ENCODE results near the gene MPIG6B. TPM values are rescaled to one million over a fixed set of nuclear protein-coding genes. Genes with fewer than 3 reads are reported as not detected.
A peak's percentile ranks its signal among the peaks of the same experiment; 100 is the strongest.

Gene MPIG6B
- total RNA-seq, 1 donor from 2014 or later, result not detected

- Mint-ChIP-seq H3K9me3 (no peaks in the 10 kb centered on the region), H3K27ac (peak overlapping the region; percentile 45), H3K27me3 (ENCODE audit: insufficient read depth) (no peaks in the 10 kb centered on the region), H3K4me1 (ENCODE audit: low read depth) (peaks cover 59% of the 10 kb centered on the region), H3K4me3 (peak overlapping the region; percentile 95), H3K36me3 (ENCODE audit: low read depth) (peaks cover 33% of the 10 kb centered on the region)
- peak; percentile 57 for DNase-seq (ENCODE audit: low spot score)
- intact Hi-C loops (cut with micrococcal nuclease), result loop anchor here (1.0 to 2.0 kb wide), 6 partner anchors 8 to 167 kb away; partner anchors contain the start of genes ABHD16A and EHMT2
These were observed 6.9 kb downstream of the MPIG6B start for GRCh38 chr6:31729979-31730630.

DNA sequence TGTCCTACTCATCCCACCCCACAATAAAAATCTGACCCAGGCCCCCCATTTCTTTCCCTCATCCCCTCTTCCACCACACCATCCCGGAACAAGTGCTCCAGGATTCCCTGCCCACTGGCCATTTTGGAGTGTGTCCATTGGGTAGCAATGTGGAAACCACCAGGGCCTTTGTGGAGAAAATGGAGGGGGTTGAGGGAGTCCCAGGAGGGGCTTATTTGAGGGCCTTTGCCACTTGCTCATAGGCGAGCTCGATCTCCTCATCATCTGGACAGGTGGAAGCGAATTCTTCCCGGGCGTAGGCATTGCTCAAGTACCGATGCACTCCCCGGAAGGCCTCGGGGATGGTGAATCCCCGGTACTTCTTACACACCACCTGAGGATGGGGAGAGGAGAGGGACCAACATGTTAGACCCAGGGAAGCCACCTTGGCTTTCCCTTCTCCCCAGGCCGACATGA lies 7.5 kb downstream of the MPIG6B start:
- peak overlapping the region; percentile 95 for H3K4me3 Mint-ChIP-seq
- intact Hi-C loops (cut with micrococcal nuclease), result no loop called here
- DNase-seq (ENCODE audit: low spot score), result no peak
- H3K27ac Mint-ChIP-seq, result peak overlapping the region; percentile 45
- no peaks in the 10 kb centered on the region for H3K27me3 Mint-ChIP-seq (ENCODE audit: insufficient read depth)
- H3K4me1 Mint-ChIP-seq (ENCODE audit: low read depth), result peaks cover 56% of the 10 kb centered on the region
- no peaks in the 10 kb centered on the region for H3K9me3 Mint-ChIP-seq
- H3K36me3 Mint-ChIP-seq (ENCODE audit: low read depth), result peaks cover 37% of the 10 kb centered on the region

GRCh38 chr6:31732029-31732428 lies 8.9 kb downstream of the MPIG6B start:
- no peak overlapping the region for H3K4me3 Mint-ChIP-seq

DNA sequence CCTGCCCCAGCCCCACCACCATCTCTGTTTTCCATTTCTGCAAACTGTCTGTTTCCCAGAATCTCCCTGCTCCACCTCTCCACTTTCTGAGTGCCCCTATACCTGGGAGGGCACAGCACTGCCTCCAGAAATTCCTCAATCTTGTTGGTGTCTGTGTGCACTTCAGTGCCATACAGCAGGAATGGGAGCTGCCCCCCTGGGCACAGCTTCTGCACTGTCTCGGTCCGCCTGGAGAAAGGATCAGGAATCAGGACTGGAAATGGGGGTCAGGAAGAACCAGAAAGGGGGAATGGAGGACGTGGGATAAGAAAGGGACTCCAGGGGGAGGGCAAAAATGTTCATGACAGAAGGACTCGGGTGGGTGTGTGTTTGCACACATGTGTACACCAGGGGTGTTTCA lies 10.6 kb downstream of the MPIG6B start:
- Mint-ChIP-seq H3K4me1 (ENCODE audit: low read depth) (peaks cover 57% of the 10 kb centered on the region), H3K36me3 (ENCODE audit: low read depth) (peaks cover 40% of the 10 kb centered on the region), H3K27me3 (ENCODE audit: insufficient read depth) (peaks cover 3% of the 10 kb centered on the region), H3K4me3 (peak overlapping the region; percentile 98), H3K27ac (peak overlapping the region; percentile 73), H3K9me3 (no peaks in the 10 kb centered on the region)
- intact Hi-C loops (cut with micrococcal nuclease), result no loop called here
- no peak for DNase-seq (ENCODE audit: low spot score)

More at GRCh38 chr6:31732029-31732428, 8.9 kb downstream of the MPIG6B start:
- Mint-ChIP-seq H3K4me1 (ENCODE audit: low read depth) (peaks cover 49% of the 10 kb centered on the region), H3K27ac (no peak overlapping the region), H3K36me3 (ENCODE audit: low read depth) (peaks cover 40% of the 10 kb centered on the region), H3K9me3 (no peaks in the 10 kb centered on the region), H3K27me3 (ENCODE audit: insufficient read depth) (peaks cover 3% of the 10 kb centered on the region)
- intact Hi-C loops (cut with micrococcal nuclease), result no loop called here
- DNase-seq (ENCODE audit: low spot score), result no peak

- Mint-ChIP-seq H3K27me3 (ENCODE audit: insufficient read depth) (peaks cover 3% of the 10 kb centered on the region), H3K4me3 (peak overlapping the region; percentile 98), H3K9me3 (no peaks in the 10 kb centered on the region), H3K4me1 (ENCODE audit: low read depth) (peaks cover 59% of the 10 kb centered on the region), H3K36me3 (ENCODE audit: low read depth) (peaks cover 40% of the 10 kb centered on the region), H3K27ac (peak overlapping the region; percentile 99)
- intact Hi-C loops (cut with micrococcal nuclease), result no loop called here
- DNase-seq (ENCODE audit: low spot score), result no peak
These were observed 11.2 kb downstream of the MPIG6B start for GRCh38 chr6:31734247-31734820.

GRCh38 chr6:31734821-31735406 lies 11.7 kb downstream of the MPIG6B start:
- DNase-seq (ENCODE audit: low spot score), result peak; percentile 56
- Mint-ChIP-seq H3K4me1 (ENCODE audit: low read depth) (peaks cover 59% of the 10 kb centered on the region), H3K27me3 (ENCODE audit: insufficient read depth) (peaks cover 3% of the 10 kb centered on the region), H3K9me3 (no peaks in the 10 kb centered on the region), H3K27ac (peak overlapping the region; percentile 99), H3K36me3 (ENCODE audit: low read depth) (peaks cover 41% of the 10 kb centered on the region), H3K4me3 (peak overlapping the region; percentile 98)
- intact Hi-C loops (cut with micrococcal nuclease), result loop anchor here (5.0 kb wide), 1 partner anchor 163 kb away; the partner anchor contains the start of gene LTA

DNA sequence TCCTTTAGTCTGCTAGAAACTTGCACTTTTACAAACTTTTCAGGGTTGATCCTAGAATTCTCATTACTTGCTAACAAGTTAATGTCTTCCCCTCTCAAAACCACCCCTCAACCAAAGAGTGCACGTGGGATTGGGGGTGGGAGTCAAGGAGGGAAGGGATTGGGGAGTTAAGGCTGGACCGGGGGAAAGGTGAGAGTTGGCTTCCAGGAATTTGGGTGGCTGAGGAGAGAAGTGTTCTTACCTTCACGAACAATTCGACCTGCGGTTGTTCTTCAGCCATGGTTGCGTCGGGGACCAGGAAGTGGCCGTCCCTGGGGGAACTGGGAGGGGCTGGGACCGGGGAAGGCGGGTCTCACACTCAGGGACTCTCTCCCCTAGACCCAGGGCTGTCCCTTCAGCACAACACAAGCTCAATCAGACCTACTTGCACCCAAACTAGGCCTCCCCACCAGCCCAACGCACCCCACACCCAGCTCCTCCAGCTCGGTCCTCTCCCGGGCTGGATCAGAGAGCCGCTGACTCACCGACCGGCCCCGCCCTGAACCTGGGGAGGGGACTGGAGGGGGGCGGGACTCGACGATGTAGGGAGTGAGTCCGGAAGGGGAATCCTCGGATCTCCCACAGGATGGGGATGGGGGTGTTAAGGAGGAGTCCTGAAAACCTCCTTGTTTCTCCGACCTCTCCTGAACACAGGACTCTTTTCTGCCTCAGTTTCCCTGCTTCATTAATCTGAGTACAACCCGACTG lies 13.0 kb downstream of the MPIG6B start, which contains the start of gene CLIC1:
TSS of gene CLIC1 (minus strand) at position 510 of the 747 bp plus-strand sequence. CDS start at position 280, 230 bp downstream.
- H3K4me1 Mint-ChIP-seq (ENCODE audit: low read depth), result peaks cover 59% of the 10 kb centered on the region

DNA sequence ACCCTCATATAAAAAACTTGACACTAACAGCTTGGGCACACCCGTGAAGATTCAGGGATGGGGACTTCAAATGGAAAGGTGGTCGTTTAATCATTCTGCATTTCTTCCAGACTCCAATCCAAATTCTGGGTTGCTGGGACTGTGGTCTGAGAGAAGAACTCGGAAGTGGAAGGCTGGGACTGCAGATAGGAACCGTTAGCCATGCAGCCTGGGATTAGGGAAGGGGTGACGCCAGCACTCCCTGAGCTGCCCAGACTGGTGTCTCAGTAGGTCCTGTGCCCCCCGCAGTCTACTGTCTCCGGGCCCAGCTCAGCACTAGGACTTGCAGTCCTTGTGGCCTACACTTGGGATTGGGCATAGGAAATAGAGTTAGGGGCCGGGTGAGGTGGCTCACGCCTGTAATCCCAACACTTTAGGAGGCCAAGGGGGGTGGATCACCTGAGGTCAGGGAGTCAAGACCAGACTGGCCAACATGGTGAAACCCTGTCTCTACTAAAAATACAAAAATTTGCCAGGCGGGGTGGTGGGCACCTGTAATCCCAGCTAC lies 13.7 kb downstream of the MPIG6B start:
- Mint-ChIP-seq H3K4me1 (ENCODE audit: low read depth) (peaks cover 66% of the 10 kb centered on the region), H3K36me3 (ENCODE audit: low read depth) (peaks cover 35% of the 10 kb centered on the region), H3K9me3 (no peaks in the 10 kb centered on the region)

More for the DNA sequence above, 13.0 kb downstream of the MPIG6B start, which contains the start of gene CLIC1:
- Mint-ChIP-seq H3K36me3 (ENCODE audit: low read depth) (peaks cover 35% of the 10 kb centered on the region), H3K27ac (peak within 1 kb of the TSS; percentile 99), H3K27me3 (ENCODE audit: insufficient read depth) (peaks cover 3% of the 10 kb centered on the region), H3K4me3 (peak within 1 kb of the TSS; percentile 98), H3K9me3 (no peaks in the 10 kb centered on the region)
- intact Hi-C loops (cut with micrococcal nuclease), result loop anchor here (1.0 to 5.0 kb wide), 3 partner anchors 33 to 164 kb away; partner anchors contain the start of genes ABHD16A, LSM2 and LTA
- DNase-seq (ENCODE audit: low spot score), result peak; percentile 80

GRCh38 chr6:31737315-31737990 lies 14.3 kb downstream of the MPIG6B start:
- no peak for DNase-seq (ENCODE audit: low spot score)
- intact Hi-C loops (cut with micrococcal nuclease), result loop anchor here (5.0 kb wide), 1 partner anchor 165 kb away; the partner anchor contains the start of gene LTA
- H3K4me1 Mint-ChIP-seq (ENCODE audit: low read depth), result peaks cover 66% of the 10 kb centered on the region
- peaks cover 36% of the 10 kb centered on the region for H3K36me3 Mint-ChIP-seq (ENCODE audit: low read depth)
- no peaks in the 10 kb centered on the region for H3K9me3 Mint-ChIP-seq
- peak overlapping the region; percentile 98 for H3K4me3 Mint-ChIP-seq
- peak overlapping the region; percentile 99 for H3K27ac Mint-ChIP-seq
- peaks cover 3% of the 10 kb centered on the region for H3K27me3 Mint-ChIP-seq (ENCODE audit: insufficient read depth)

More for the DNA sequence above, 13.7 kb downstream of the MPIG6B start:
- peak overlapping the region; percentile 98 for H3K4me3 Mint-ChIP-seq
- intact Hi-C loops (cut with micrococcal nuclease), result loop anchor here (1.0 to 5.0 kb wide), 3 partner anchors 34 to 165 kb away; partner anchors contain the start of genes ABHD16A, LSM2 and LTA
- peak overlapping the region; percentile 99 for H3K27ac Mint-ChIP-seq
- DNase-seq (ENCODE audit: low spot score), result no peak
- H3K27me3 Mint-ChIP-seq (ENCODE audit: insufficient read depth), result peaks cover 3% of the 10 kb centered on the region

- peaks cover 41% of the 10 kb centered on the region for H3K36me3 Mint-ChIP-seq (ENCODE audit: low read depth)
- no peaks in the 10 kb centered on the region for H3K9me3 Mint-ChIP-seq
- peak overlapping the region; percentile 99 for H3K27ac Mint-ChIP-seq
- intact Hi-C loops (cut with micrococcal nuclease), result loop anchor here (1.0 to 5.0 kb wide), 6 partner anchors 9 to 191 kb away; partner anchors contain the start of genes ATP6V1G2, DDAH2, HSPA1B and LTA
- H3K4me3 Mint-ChIP-seq, result peak overlapping the region; percentile 98
- peaks cover 3% of the 10 kb centered on the region for H3K27me3 Mint-ChIP-seq (ENCODE audit: insufficient read depth)
- H3K4me1 Mint-ChIP-seq (ENCODE audit: low read depth), result peaks cover 73% of the 10 kb centered on the region
- DNase-seq (ENCODE audit: low spot score), result peak; percentile 70
These were observed 15.1 kb downstream of the MPIG6B start for GRCh38 chr6:31737991-31738979.

Data from activated T-helper 1 cell treated with anti-CD3 and anti-CD28 coated beads, Interleukin-12 subunit alpha, Interleukin-12 subunit beta, Interleukin-2, Interleukin-4 antibody, amounts not matched to agents 30 ng/mL and 10 ng/mL and 1 ng/mL, durations not matched to agents 14 hours and 24 hours and 36 hours (primary cell).